ENCODE results near the gene DHX16. TPM values are rescaled to one million over a fixed set of nuclear protein-coding genes. Genes with fewer than 3 reads are reported as not detected.

The DHX16 gene
- total and polyA plus RNA-seq, 2 experiments from 2014 or later = 16.0 to 31.3 TPM

GRCh38 chr6:30611856-30612194 is 61.0 kb downstream of the DHX16 start:
- peaks cover 13% of the 10 kb centered on the region; the same call in 1 of the 2 replicates for H3K4me1 ChIP-seq (ENCODE audit: insufficient read depth)
- H3K27ac ChIP-seq (ENCODE audit: low read depth) = no peak overlapping the region
- H3K4me1 Mint-ChIP-seq = peaks cover 33% of the 10 kb centered on the region
- ATAC-seq = no peak
- no peaks in the 10 kb centered on the region for H3K9me2 ChIP-seq (ENCODE audit: insufficient read depth)
- H3K36me3 ChIP-seq (ENCODE audit: insufficient read depth) = peaks cover 42% of the 10 kb centered on the region
- H3K4me3 ChIP-seq = no peak overlapping the region
- peaks cover 13% of the 10 kb centered on the region; the same call in 2 of the 3 replicates for H3K9me3 Mint-ChIP-seq
- TF ChIP-seq EZH2 (IDR thresholded peaks at IDR 0.05; ENCODE audit: low read depth, unreplicated experiment) (no peak), JUNB (IDR thresholded peaks at IDR 0.05; ENCODE audit: unreplicated experiment) (no peak), NANOG (IDR thresholded peaks at IDR 0.05; ENCODE audit: borderline replicate concordance) (no peak), CREB1 (CRISPR knock-in tag; IDR thresholded peaks at IDR 0.05; ENCODE audit: low read depth) (no peak), CTCF (conservative IDR thresholded peaks at IDR 0.05; ENCODE audit: low read depth in 2 of 2) (no peak), STAT1 (IDR thresholded peaks at IDR 0.05; ENCODE audit: unreplicated experiment) (no peak), ZNF331 (CRISPR knock-in tag; IDR thresholded peaks at IDR 0.05; ENCODE audit: low read depth) (no peak), ETS1 (IDR thresholded peaks at IDR 0.05) (no peak), ZNF114 (CRISPR knock-in tag; IDR thresholded peaks at IDR 0.05) (no peak), POLR2AphosphoS5 (IDR thresholded peaks at IDR 0.05; ENCODE audit: low read depth) (no peak), EZH2phosphoT487 (IDR thresholded peaks at IDR 0.05; ENCODE audit: unreplicated experiment) (no peak), REST (IDR thresholded peaks at IDR 0.05; ENCODE audit: unreplicated experiment) (no peak), ZNF462 (CRISPR knock-in tag; IDR thresholded peaks at IDR 0.05) (no peak)
- H3K36me3 Mint-ChIP-seq (ENCODE audit: low read depth) = peaks cover 96% of the 10 kb centered on the region
- no peaks in the 10 kb centered on the region for H3K27me3 ChIP-seq (ENCODE audit: insufficient read depth)
- no peak for DNase-seq (ENCODE audit: low spot score)
- H4K20me1 ChIP-seq (replicated peaks; ENCODE audit: insufficient read depth) = peaks cover 17% of the 10 kb centered on the region
- H2AFZ ChIP-seq = no peak overlapping the region
- no peak overlapping the region for H3K27ac Mint-ChIP-seq
- H3K79me2 ChIP-seq (replicated peaks; ENCODE audit: insufficient read depth) = peaks cover 43% of the 10 kb centered on the region
- no peak overlapping the region for H3K4me2 ChIP-seq
- peaks cover 7% of the 10 kb centered on the region; the same call in 1 of the 2 replicates for H3F3A ChIP-seq (replicated peaks; ENCODE audit: low read depth)
- peaks cover 37% of the 10 kb centered on the region for H3K27me3 Mint-ChIP-seq (ENCODE audit: insufficient read depth, low read depth, poor library complexity)
- H3K4me3 Mint-ChIP-seq = no peak overlapping the region

Data from GM23338 (cell line).